A673 (cell line): ENCODE measurements around the gene NBAS.

Experiments used
- EZH2 ChIP-seq: fragments of 200-600 bp; sonication (generic); IDR thresholded peaks from 2 replicates; pipeline ENCODE4 v1.6.1; 2017; ENCODE audit warnings: borderline replicate concordance, low read depth, mild to moderate bottlenecking, mixed read lengths, antibody characterized with exemption, low read length; ENCODE audit not compliant: poor library complexity, severe bottlenecking
- TF ChIP-seq, protein P1 (sequence below): fragments of 300-800, 200-600 bp; sonication (generic); conservative IDR thresholded peaks from 2 replicates; pipeline ENCODE4 v1.5.1; 2017; ENCODE audit warnings: low read depth, mild to moderate bottlenecking, antibody characterized with exemption, low read length, moderate library complexity, mixed read lengths

DNA sequence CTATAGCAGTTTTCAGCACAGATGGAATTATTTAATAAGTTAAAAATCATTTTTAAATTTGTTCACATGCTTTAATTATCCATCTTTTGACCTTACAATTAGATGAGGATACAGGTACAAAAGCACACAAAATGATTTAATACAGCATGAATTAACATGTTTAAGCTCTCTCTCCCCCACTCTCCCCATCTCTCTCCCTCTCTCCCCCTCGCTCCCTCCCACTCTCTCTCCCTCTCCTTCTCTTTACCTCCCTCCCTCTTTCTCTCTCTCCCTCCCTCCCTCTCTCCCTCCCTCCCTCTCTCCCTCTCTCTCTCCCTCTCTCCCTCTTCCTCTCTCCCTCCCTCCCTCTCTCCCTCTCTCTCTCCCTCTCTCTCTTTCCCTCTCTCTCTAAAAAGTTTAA, 7.6 kb downstream of the NBAS start:
- TF ChIP-seq, protein P1, sequence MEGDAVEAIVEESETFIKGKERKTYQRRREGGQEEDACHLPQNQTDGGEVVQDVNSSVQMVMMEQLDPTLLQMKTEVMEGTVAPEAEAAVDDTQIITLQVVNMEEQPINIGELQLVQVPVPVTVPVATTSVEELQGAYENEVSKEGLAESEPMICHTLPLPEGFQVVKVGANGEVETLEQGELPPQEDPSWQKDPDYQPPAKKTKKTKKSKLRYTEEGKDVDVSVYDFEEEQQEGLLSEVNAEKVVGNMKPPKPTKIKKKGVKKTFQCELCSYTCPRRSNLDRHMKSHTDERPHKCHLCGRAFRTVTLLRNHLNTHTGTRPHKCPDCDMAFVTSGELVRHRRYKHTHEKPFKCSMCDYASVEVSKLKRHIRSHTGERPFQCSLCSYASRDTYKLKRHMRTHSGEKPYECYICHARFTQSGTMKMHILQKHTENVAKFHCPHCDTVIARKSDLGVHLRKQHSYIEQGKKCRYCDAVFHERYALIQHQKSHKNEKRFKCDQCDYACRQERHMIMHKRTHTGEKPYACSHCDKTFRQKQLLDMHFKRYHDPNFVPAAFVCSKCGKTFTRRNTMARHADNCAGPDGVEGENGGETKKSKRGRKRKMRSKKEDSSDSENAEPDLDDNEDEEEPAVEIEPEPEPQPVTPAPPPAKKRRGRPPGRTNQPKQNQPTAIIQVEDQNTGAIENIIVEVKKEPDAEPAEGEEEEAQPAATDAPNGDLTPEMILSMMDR, result no peak
- TF ChIP-seq EZH2, result no peak
